GM12864 (cell line): Measurements from ENCODE around the gene PVALEF.

Experiments used
- DNase-seq: peaks from one replicate; pipeline ENCODE4 v3.0.0-alpha.2; 2011; ENCODE audit warnings: low read depth
- H3K4me3 ChIP-seq: 2 replicates; pipeline ENCODE4 v1.5.1; 2011; ENCODE audit warnings: mild to moderate bottlenecking, low read depth, low read length, control low read depth
- CTCF ChIP-seq: IDR thresholded peaks from 2 replicates; pipeline ENCODE4 v1.5.1; 2011; ENCODE audit warnings: low read depth, mild to moderate bottlenecking, moderate library complexity, low read length, control low read depth, inconsistent platforms; ENCODE audit errors: missing control alignments

PVALEF gene

GRCh38 chr17:81196505-81197408, 31.4 kb downstream of the PVALEF start:
- DNase-seq: no peak
- H3K4me3 ChIP-seq: no peak overlapping the region
- TF ChIP-seq CTCF: no peak

GRCh38 chr17:81197409-81197795, 32.1 kb downstream of the PVALEF start:
- DNase-seq: no peak
- TF ChIP-seq CTCF: no peak
- H3K4me3 ChIP-seq: no peak overlapping the region

DNA sequence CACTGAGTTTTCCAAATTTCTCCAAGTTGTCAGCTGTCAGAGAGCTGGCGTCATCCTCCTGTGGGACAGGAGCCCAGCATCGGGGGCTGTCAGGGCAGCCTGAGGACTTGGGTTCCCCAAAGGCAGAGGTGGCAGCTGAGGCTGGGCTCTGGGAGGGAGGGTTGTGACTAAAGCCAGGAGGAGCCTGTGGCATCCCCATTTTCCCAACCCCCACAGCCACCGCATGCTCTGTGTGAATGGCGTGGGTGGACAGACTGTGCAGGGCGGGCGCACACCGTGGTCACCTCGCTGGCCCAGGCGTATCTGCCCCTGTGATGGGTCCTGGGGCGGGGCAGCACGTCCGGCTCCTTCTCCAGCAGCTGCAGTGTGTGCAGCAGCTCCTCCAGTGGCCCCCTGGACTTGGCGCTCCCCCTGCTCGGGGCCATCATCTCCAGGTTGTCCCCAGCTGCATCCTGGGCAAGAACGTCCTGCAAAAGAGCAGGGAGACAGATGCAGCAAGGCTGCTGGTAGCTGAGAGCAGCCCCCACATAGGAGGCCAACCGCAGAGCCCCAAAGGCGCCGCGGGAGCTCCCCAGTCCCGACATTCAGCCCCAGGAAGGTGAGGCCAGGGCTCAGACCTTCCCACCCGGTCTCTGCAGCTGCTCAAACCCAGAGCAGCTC, 32.7 kb downstream of the PVALEF start:
- H3K4me3 ChIP-seq: no peak overlapping the region
- no peak for TF ChIP-seq CTCF
- DNase-seq: no peak

DNA sequence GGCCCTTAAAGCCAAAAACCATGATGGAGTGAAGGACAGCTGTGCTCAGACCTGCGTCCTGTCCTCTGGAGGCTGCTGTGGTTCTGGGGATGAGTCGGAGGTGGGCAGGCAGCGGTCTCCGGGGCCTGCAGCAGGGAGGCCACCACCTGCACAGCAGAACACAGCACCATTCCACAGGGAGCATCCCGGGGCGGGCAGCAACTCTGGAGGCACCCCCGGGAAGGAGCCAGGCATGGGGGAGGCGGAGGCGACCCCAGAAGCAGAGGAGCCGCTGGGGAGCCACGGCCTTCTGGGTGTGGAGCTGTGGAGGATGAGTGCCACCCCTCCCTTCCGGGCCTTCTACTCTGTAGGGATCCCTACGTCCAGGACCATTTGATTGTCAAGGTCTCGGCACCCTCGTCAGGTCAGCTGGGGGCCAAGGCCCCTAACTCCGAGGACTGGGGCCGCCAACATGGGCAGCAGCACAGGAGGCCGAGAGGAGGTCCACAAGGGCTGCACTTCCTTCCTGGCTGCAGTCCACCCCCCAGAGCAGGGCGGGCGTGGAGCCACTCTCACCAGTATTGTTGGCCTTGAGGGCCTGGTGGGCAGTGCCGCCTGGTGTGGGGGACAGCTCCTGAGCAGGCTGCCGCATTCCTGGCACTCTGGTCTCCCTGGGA, 33.6 kb downstream of the PVALEF start:
- no peak overlapping the region for H3K4me3 ChIP-seq
- TF ChIP-seq CTCF: no peak

DNA sequence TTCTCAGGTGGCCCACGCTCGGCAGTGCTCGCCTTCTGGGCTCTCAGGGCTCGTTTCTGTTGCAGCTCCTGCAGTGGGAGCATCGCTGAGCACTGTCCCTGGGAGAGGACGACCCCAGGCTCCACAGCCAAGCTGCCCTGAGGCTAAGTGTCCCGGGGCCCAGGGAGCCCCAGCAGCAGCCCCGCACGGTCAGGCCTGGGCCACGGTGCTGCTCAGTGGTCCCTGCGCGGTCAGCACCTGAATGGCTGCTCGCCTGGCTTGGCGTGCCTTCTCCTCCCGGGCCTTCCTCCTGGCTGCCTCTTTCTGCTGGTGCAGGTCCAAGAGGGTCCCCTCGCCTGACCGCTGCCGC, 34.1 kb downstream of the PVALEF start:
- no peak for DNase-seq
- no peak for TF ChIP-seq CTCF
- H3K4me3 ChIP-seq: no peak overlapping the region

More for the DNA sequence above, 33.6 kb downstream of the PVALEF start:
- no peak for DNase-seq

GRCh38 chr17:81200201-81200600, 34.9 kb downstream of the PVALEF start:
- TF ChIP-seq CTCF: no peak
- H3K4me3 ChIP-seq: no peak overlapping the region
- DNase-seq: no peak
